HL-60 (cell line): Measurements from ENCODE around the gene FGR.

Source experiments
- POLR2AphosphoS5 ChIP-seq: IDR thresholded peaks from 2 replicates; pipeline ENCODE4 v1.6.1; 2012; ENCODE audit warnings: low read depth
- REST ChIP-seq: IDR thresholded peaks from 2 replicates; pipeline ENCODE4 v1.6.1; 2012; ENCODE audit warnings: low read depth; ENCODE audit not compliant: insufficient replicate concordance
- SPI1 ChIP-seq: IDR thresholded peaks from 2 replicates; pipeline ENCODE4 v1.6.1; 2012; ENCODE audit warnings: low read depth, mild to moderate bottlenecking, borderline replicate concordance
- TF ChIP-seq, protein P1 (sequence below): IDR thresholded peaks from one replicate; pipeline ENCODE4 v1.5.1; 2011; ENCODE audit warnings: low read length, control low read depth, inconsistent platforms; ENCODE audit not compliant: insufficient read depth

GRCh38 chr1:27598902-27599528 lies 36.0 kb downstream of the FGR start:
- TF ChIP-seq POLR2AphosphoS5, result no peak
- TF ChIP-seq, protein P1, sequence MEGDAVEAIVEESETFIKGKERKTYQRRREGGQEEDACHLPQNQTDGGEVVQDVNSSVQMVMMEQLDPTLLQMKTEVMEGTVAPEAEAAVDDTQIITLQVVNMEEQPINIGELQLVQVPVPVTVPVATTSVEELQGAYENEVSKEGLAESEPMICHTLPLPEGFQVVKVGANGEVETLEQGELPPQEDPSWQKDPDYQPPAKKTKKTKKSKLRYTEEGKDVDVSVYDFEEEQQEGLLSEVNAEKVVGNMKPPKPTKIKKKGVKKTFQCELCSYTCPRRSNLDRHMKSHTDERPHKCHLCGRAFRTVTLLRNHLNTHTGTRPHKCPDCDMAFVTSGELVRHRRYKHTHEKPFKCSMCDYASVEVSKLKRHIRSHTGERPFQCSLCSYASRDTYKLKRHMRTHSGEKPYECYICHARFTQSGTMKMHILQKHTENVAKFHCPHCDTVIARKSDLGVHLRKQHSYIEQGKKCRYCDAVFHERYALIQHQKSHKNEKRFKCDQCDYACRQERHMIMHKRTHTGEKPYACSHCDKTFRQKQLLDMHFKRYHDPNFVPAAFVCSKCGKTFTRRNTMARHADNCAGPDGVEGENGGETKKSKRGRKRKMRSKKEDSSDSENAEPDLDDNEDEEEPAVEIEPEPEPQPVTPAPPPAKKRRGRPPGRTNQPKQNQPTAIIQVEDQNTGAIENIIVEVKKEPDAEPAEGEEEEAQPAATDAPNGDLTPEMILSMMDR, result no peak
- TF ChIP-seq REST, result no peak
- no peak for TF ChIP-seq SPI1
